Endothelial cell of umbilical vein (primary cell): Measurements from ENCODE around the gene TMEM121. TPM values are rescaled to one million over a fixed set of nuclear protein-coding genes. Genes with fewer than 3 reads are reported as not detected.

Experiments
- BruUV-seq: library from RNA; stranded (reverse); fragments of 400-500 nt; replicated peaks from 2 replicates; lab custom pipeline; 2021; lab: Mats Ljungman, UMichigan
- CTCF ChIA-PET: fragments of 300-600, 350-600 bp; sonication (Branson Sonifier 250); formaldehyde crosslinking; loops from one replicate; lab custom pipeline; 2021; ENCODE audit warnings: antibody characterized with exemption, inconsistent platforms; lab: Charles Lee
- POLR2A ChIA-PET: fragments of 300-600, 350-600 bp; sonication (Branson Sonifier 250); formaldehyde crosslinking; loops from one replicate; lab custom pipeline; 2021; ENCODE audit warnings: antibody characterized with exemption, inconsistent platforms; lab: Charles Lee
- DNase-seq: peaks from one replicate; pipeline ENCODE4 v3.0.0-alpha.2; 2011; ENCODE audit warnings: low read depth, low spot score
- FAIRE-seq: peaks from 2 replicates; lab custom pipeline; 2011; peaks lifted over from hg19 to GRCh38; lab: Jason Lieb, UNC
- H2AFZ ChIP-seq: 2 replicates; pipeline ENCODE4 v1.6.0; 2012; ENCODE audit warnings: low read depth, low read length, control low read depth, inconsistent platforms
- H3K27ac ChIP-seq: 2 replicates; pipeline ENCODE4 v1.5.1; 2011; ENCODE audit warnings: low read depth, mild to moderate bottlenecking, control low read depth, low read length, moderate library complexity; ENCODE audit not compliant: insufficient read depth
- H3K27me3 ChIP-seq, 2 experiments: 2 replicates each; pipeline versions ENCODE4 v1.6.0 to v1.6.1; 2011; ENCODE audit warnings: low read length in 2 of 2, mixed read lengths in 1 of 2; ENCODE audit not compliant: control insufficient read depth in 2 of 2, insufficient read depth in 2 of 2
- H3K36me3 ChIP-seq, 2 experiments: 2 replicates in 1 of 2; 3 replicates in 1 of 2; pipeline ENCODE4 v1.5.1; 2011; ENCODE audit warnings: low read length in 2 of 2, mild to moderate bottlenecking in 1 of 2, moderate library complexity in 1 of 2; ENCODE audit not compliant: control insufficient read depth in 2 of 2, insufficient read depth in 2 of 2; ENCODE audit errors: extremely low read depth in 1 of 2
- H3K4me1 ChIP-seq: 3 replicates; pipeline ENCODE4 v1.5.1; 2011; ENCODE audit warnings: mild to moderate bottlenecking, low read length; ENCODE audit not compliant: control insufficient read depth, insufficient read depth; ENCODE audit errors: extremely low read depth
- H3K4me2 ChIP-seq: 2 replicates; pipeline ENCODE4 v1.6.1; 2011; ENCODE audit warnings: low read length, control low read depth, mixed read lengths; ENCODE audit not compliant: insufficient read depth
- H3K4me3 ChIP-seq, 3 experiments: fragments of 200-600 bp in 1 of 3; sonication (generic), shearing (Covaris generic) in 1 of 3; replicated peaks in 1 of 3; 2 replicates each; pipeline ENCODE4 v1.5.1; 2011 to 2016; ENCODE audit warnings: control low read depth in 3 of 3, low read length in 3 of 3, mild to moderate bottlenecking in 2 of 3, inconsistent platforms in 1 of 3, low read depth in 1 of 3, moderate library complexity in 1 of 3; ENCODE audit not compliant: insufficient read depth in 1 of 3
- H3K79me2 ChIP-seq: 2 replicates; pipeline ENCODE4 v1.6.0; 2012; ENCODE audit warnings: low read length, inconsistent platforms; ENCODE audit not compliant: control insufficient read depth, insufficient read depth
- H3K9ac ChIP-seq: replicated peaks from 2 replicates; pipeline ENCODE3; 2011; ENCODE audit warnings: low read length, control low read depth; ENCODE audit not compliant: insufficient read depth; ENCODE audit errors: extremely low read depth
- H3K9me1 ChIP-seq: replicated peaks from 3 replicates; pipeline ENCODE4 v1.6.0; 2011; ENCODE audit warnings: mild to moderate bottlenecking, low read length; ENCODE audit not compliant: control insufficient read depth, insufficient read depth; ENCODE audit errors: extremely low read depth
- H3K9me3 ChIP-seq: replicated peaks from 2 replicates; pipeline ENCODE4 v1.5.1; 2012; ENCODE audit warnings: low read length, inconsistent platforms; ENCODE audit not compliant: control insufficient read depth, insufficient read depth
- H4K20me1 ChIP-seq: replicated peaks from 2 replicates; pipeline ENCODE3; 2011; ENCODE audit warnings: mild to moderate bottlenecking, low read length; ENCODE audit not compliant: control insufficient read depth, insufficient read depth; ENCODE audit errors: extremely low read depth
- CTCF ChIP-seq, 2 donors: IDR thresholded peaks; 1 replicate in 1 of 2; 2 replicates in 1 of 2; pipeline ENCODE4 v1.5.1; 2011; ENCODE audit warnings: low read length in 2 of 2, mild to moderate bottlenecking in 2 of 2, moderate library complexity in 2 of 2, control low read depth in 1 of 2, inconsistent platforms in 1 of 2, low read depth in 1 of 2; ENCODE audit not compliant: insufficient read depth in 1 of 2; ENCODE audit errors: extremely low read depth in 1 of 2
- EZH2 ChIP-seq: IDR thresholded peaks from 2 replicates; pipeline ENCODE4 v1.6.1; 2012; ENCODE audit warnings: borderline replicate concordance, low read depth, mild to moderate bottlenecking, moderate library complexity, low read length, inconsistent platforms; ENCODE audit not compliant: severe bottlenecking
- FOS ChIP-seq: IDR thresholded peaks from 2 replicates; pipeline ENCODE4 v1.6.1; 2011; ENCODE audit warnings: mild to moderate bottlenecking, low read length, moderate library complexity, borderline replicate concordance; ENCODE audit not compliant: insufficient read depth
- GATA2 ChIP-seq: IDR thresholded peaks from 2 replicates; pipeline ENCODE4 v1.7.0; 2011; ENCODE audit warnings: low read depth, mild to moderate bottlenecking, moderate library complexity, mixed read lengths, low read length; ENCODE audit not compliant: insufficient read length, insufficient read depth
- JUN ChIP-seq: IDR thresholded peaks from 2 replicates; pipeline ENCODE4 v1.6.1; 2011; ENCODE audit warnings: borderline replicate concordance, low read depth; ENCODE audit not compliant: insufficient read length, insufficient read depth
- MAX ChIP-seq: IDR thresholded peaks from 2 replicates; pipeline ENCODE4 v1.6.1; 2011; ENCODE audit not compliant: insufficient read depth, insufficient read length
- MYC ChIP-seq: IDR thresholded peaks from one replicate; pipeline ENCODE4 v1.6.1; 2011; ENCODE audit warnings: mild to moderate bottlenecking, low read depth, low read length
- POLR2A ChIP-seq: IDR thresholded peaks from 2 replicates; pipeline ENCODE4 v1.6.1; 2012; ENCODE audit warnings: low read depth, mild to moderate bottlenecking, control low read depth, low read length
- POLR2AphosphoS5 ChIP-seq: IDR thresholded peaks from 2 replicates; pipeline ENCODE4 v1.6.1; 2012; ENCODE audit warnings: low read depth, mild to moderate bottlenecking, control low read depth, low read length, moderate library complexity; ENCODE audit not compliant: insufficient read depth
- dilution Hi-C: fragments of 300-500 bp; cut with MboI; formaldehyde crosslinking; loops from one replicate; pipeline ENCODE4 v1.15.0; 2019; ENCODE audit warnings: low sequenced_read_pairs; ENCODE audit not compliant: extremely low pct_ligation_motif_present
- intact Hi-C: fragments of 100-400 bp; cut with micrococcal nuclease; formaldehyde crosslinking; loops from one replicate; pipeline ENCODE4 v1.10.0; 2022
- polyA plus RNA-seq, 4 experiments: library from polyadenylated mRNA; depleted of rRNA in 3 of 4; stranded (reverse) in 3 of 4; unstranded in 1 of 4; fragments of >200 nt; gene quantifications; 2 replicates each; pipeline versions ENCODE4 v1.2.1 to v1.2.3, GENCODE V29; 2011 to 2012; ENCODE audit warnings: missing spikeins in 1 of 4
- total RNA-seq: library from RNA; stranded (reverse); gene quantifications from 2 replicates; pipeline ENCODE4 v1.2.3, GENCODE V29; 2021

Gene TMEM121
- total and polyA plus RNA-seq, 2 donors (not counting 3 experiments of a cell fraction or from before 2014, with no cell fraction given) = 4.8 to 7.7 TPM

DNA sequence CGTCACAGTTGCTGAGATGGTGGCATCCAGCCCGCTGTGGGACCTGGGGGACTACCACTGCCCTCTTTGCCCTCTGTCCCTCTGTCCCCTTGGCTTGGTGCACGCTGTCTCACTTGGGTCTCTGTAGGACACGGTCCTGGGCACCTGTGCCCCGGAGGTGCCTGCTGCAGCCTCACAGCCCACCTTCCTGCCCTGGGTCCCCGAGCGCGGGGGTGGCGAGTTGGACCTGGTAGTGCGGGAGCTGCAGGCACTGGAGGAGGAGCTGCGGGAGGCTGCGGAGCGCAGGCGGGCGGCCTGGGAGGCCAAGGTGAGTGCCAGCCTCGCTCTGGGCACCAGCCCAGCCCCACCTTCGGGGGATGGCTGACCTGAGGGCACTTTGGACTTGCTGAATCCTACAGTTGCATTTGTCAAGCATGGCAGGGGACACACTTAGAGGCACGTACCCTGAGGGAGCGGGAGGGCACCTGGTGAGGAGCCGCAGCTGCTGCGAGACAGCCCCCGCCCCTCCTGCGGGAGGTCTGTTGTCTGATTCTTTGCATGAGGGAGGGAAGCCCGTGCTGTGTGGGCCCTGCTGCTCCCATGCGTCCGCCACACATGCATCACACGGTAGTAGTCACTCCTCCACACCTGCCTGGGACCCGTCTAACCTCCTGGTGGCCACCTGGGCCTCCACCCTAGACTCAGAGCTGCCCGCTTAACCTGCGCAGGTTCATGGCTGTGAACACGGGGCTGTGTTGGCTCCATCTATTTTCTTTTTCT is 28.5 kb upstream of the TMEM121 start:
- no peak overlapping the region for H3K4me2 ChIP-seq
- no peaks in the 10 kb centered on the region for H3K9me1 ChIP-seq
- DNase-seq = no peak
- BruUV-seq = no TSS peak
- TF ChIP-seq JUN = no peak
- TF ChIP-seq EZH2 = no peak
- no peak for TF ChIP-seq POLR2A
- TF ChIP-seq CTCF (IDR thresholded peaks at IDR 0.05; ENCODE audit: extremely low read depth in 1 of 2, insufficient read depth in 1 of 2, low read depth in 1 of 2, low read length in 2 of 2) = no peak
- TF ChIP-seq MAX = no peak
- no peak for TF ChIP-seq FOS
- no peak for TF ChIP-seq GATA2
- no peak for TF ChIP-seq MYC
- no peak for TF ChIP-seq POLR2AphosphoS5
- H2AFZ ChIP-seq = no peak overlapping the region
- H3K9ac ChIP-seq = no peak overlapping the region
- no peak overlapping the region for H3K27ac ChIP-seq
- no peak overlapping the region for H3K4me3 ChIP-seq
- ChIA-PET CTCF (interaction anchor here (1.0 kb wide), 1 partner anchor 30 kb away, joined by 3 read pairs; no protein-coding TSS in a partner anchor), POLR2A (no interaction called here)
- no peaks in the 10 kb centered on the region for H4K20me1 ChIP-seq
- FAIRE-seq = no peak
- H3K79me2 ChIP-seq = no peaks in the 10 kb centered on the region
- dilution Hi-C loops (no loop called here), intact Hi-C loops (no loop called here)
- no peaks in the 10 kb centered on the region for H3K4me1 ChIP-seq
- no peaks in the 10 kb centered on the region for H3K36me3 ChIP-seq
- no peaks in the 10 kb centered on the region for H3K27me3 ChIP-seq
- H3K9me3 ChIP-seq = no peaks in the 10 kb centered on the region
